M059J (cell line): ENCODE results near the gene TLE4. TPM values are rescaled to one million over a fixed set of nuclear protein-coding genes. Genes with fewer than 3 reads are reported as not detected.

ENCODE experiments used
- DNase-seq: peaks from one replicate; pipeline ENCODE4 v3.0.0-alpha.2; 2012; ENCODE audit warnings: low read depth
- total RNA-seq: library from RNA; depleted of rRNA; stranded (reverse); fragments of >200 nt; shearing (Covaris generic); gene quantifications from 2 replicates; pipeline ENCODE4 v1.2.3, GENCODE V29; 2014

The TLE4 gene
- total RNA-seq, 1 experiment from 2014 or later, result 307 TPM

GRCh38 chr9:79572032-79572607, 355 bp downstream of the TLE4 start:
- no peak for DNase-seq

- peak; percentile 40 for DNase-seq
Measured at GRCh38 chr9:79572608-79573411, 1.0 kb downstream of the TLE4 start.

GRCh38 chr9:79573412-79573923, 1.7 kb downstream of the TLE4 start:
- DNase-seq, result peak; percentile 34

DNA sequence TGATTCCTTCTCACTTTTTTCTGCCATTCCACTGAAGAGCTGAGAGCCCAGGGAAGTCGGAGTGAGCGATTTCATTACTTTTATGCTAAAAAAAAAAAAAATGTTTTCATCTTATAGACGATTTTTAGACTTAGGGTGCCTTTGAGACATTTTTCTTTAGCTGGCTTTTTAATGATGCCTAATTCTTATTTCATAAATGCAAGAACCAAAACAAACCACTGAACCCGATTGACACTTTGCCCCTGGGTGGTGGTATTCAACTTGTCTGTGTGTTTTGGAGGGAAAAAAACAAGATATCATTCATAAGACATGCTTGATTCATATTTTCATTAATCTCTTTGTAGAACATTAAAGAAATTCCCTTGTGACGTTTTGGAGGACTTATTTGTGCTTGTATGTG, 2.4 kb downstream of the TLE4 start:
- no peak for DNase-seq

DNA sequence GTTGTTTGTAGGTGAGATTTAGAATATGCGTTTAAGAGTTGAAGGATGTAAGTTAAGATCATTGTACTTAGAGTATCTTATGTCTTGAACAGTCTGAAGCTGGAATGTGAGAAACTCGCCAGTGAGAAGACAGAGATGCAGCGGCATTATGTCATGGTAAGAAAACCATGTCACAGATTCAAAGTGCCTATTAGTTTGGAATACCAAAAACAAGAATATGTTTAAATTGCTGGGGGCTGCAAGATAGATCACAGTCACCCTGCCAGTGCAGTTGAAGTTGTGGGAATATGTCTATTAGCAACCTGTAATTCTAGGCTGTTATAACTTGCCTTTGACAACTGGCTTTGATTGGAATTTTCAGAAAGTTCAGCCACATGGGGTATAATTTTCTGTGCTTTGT, 3.0 kb downstream of the TLE4 start:
- DNase-seq, result peak; percentile 51

DNA sequence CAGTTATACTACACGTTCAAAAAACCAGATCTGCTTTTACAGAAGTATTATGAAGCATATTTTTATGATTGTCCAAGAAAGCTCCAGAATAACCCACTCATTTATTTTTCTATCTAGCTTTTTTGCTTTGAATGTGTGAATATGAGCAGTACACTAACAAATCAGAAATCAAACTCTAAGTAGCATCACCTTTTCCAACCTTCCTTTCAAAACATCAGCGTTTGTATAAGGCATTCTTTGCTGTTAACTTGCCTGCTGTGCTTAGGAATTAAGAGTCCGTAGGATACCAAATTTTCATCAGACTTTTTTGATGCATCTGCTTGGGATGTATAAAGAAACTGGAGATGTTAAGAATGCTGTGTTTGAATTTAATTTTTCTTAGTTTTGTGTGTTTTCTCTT, 3.8 kb downstream of the TLE4 start:
- DNase-seq, result no peak

- peak; percentile 35 for DNase-seq
Measured at GRCh38 chr9:79577969-79578723, 6.4 kb downstream of the TLE4 start.

GRCh38 chr9:79578891-79579290, 7.1 kb downstream of the TLE4 start:
- no peak for DNase-seq

DNA sequence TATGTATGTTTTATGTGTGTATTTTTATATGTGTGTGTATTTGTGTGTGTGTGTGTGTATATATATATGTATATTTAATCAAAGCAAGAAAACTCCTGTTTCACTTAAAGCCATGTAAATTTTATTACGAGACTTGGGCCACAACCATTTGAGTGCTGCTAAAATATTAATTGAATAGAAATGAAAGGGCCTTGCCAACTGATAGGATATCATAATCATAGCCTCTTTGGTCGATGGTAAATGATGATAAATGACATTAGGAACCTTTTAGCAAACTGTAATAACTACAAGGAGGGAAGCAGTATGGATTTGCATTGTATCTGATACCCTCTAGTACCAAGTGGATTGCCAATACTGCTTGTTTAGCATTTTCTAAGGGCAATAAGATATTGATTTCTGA, 7.9 kb downstream of the TLE4 start:
- DNase-seq, result no peak

GRCh38 chr9:79580055-79580454, 8.3 kb downstream of the TLE4 start:
- no peak for DNase-seq

- peak; percentile 58 for DNase-seq
Measured at GRCh38 chr9:79581388-79581787, 9.6 kb downstream of the TLE4 start.

DNA sequence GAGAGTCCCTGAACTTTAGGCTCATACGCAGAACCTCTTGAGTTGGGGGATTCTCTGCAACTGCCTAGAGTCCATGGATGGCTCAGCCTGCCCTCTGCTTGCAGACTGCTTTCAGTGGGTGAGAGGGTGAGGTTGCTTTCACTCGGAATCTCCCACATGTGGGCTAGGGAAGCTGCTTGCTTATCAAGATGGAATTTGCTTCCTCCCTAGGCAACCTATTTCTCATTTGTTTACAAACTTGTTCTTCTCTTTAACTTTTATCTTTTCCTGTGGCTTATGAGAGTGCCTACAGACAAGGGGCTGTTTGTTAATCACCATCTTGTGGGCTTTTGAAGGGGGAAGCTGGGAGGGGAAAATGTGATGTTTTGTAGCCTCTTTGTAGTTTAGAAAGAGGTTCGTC, 10.0 kb downstream of the TLE4 start:
- peak; percentile 91 for DNase-seq

DNA sequence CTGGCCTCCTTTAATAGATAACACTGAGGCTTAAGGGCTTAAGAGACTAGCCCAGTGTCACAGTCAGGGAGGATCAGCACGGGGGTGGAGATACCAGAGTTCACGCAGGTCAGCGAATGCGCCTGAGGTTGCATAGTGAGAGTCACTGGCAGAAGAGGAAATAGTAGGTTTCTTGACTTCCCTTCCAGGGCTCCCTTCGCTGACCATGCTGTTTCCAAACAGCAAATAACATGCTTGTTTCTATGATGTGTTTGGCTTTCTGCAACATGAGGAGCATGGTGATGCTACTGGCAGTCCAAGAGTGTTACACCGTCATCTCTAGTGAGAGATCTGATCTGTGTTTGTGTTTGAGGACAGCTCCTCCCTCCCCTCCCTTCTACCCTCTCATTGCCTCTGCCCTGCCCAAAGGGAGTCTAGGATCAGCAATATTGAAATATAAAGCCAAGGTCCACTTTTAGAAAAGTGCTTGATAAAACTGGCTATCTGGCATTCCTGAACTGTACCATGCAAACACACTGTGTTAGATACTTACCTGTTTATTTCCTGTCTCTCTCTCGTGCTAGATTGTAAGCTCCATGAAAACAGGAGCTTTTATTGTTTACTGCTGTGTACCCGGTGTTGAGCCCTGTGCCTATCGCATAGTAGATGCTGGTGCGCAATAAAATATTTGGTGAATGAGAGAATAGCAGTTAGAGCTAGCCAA, 12.3 kb downstream of the TLE4 start:
- DNase-seq, result no peak

GRCh38 chr9:79584655-79584982, 12.9 kb downstream of the TLE4 start:
- no peak for DNase-seq

- no peak for DNase-seq
Measured at GRCh38 chr9:79588488-79589223, 16.9 kb downstream of the TLE4 start.

DNA sequence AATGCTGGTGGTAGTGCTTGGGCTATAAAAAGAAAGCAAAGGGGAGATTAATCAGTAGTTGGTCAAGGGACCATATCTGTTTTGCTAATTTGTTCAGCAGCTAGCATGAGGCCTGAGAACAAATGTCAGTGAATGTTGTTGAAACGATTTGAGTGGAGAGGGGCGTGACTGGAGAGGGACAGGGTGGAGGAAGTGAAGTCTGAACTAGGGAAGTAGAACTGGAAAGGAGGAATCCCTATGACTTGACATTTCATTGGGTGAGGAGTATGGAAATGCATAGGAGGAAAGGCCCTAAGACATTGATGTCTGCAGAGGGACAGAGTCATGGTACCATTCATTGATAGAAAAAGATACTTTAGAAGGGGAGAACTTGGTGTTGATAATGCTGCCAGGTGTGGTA, 19.7 kb downstream of the TLE4 start:
- DNase-seq, result no peak

DNA sequence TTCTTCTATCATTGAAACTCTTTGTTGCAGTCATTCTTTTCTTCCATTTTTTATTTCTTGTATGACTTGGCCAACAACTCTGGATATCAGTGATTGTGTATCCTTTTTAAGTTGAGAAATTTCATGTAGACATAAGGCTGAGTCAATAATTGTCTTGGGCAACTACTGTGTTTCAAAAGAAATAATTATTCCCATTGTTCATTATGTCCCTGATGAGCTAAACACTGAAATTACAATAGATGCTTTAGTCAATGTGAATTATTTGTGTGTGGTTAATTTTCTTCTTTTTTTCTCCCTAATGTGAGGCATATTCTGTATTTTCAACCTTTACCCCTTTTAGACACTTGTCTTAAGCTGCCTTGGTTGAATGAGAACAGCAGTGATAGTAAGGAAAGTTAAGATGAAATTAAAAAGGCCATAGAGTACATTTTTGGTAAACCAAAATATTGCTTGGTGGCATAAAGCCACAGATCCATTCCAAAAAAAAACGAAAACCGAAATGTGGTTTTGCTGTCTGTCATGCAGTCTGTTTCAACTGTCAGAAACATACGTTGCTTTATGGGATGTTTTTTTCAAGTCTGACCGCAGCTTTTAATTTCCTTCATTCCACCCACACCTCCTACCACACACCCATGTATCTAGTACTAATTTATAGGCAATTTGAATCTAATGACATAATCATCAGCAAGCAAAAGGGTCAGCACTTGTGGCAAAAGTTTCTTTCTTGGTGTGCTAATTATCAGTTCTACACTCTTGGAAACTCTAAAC, 21.1 kb downstream of the TLE4 start:
- no peak for DNase-seq

GRCh38 chr9:79598562-79599345, 27.0 kb downstream of the TLE4 start:
- no peak for DNase-seq

DNA sequence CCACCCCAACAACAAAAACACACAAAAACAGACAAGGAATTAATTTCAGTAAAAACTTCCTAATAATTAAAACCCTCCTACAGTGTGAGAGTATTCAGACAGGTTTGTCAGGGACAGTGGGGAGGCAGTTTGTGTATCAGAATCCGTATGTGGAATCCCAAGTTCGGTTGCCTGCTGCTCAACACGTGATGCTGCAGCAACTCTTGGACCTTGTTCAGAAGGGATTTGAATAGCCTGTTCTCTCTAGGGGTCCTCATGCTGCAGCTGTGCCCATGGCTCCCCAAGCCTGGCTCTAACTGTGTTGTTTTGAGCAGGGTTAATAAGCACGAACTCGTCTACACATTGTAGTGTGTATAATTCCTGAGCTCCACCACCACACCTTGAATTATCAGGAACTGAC, 28.7 kb downstream of the TLE4 start:
- DNase-seq, result no peak
